ENCODE measurements around the gene STK24.

STK24 gene

DNA sequence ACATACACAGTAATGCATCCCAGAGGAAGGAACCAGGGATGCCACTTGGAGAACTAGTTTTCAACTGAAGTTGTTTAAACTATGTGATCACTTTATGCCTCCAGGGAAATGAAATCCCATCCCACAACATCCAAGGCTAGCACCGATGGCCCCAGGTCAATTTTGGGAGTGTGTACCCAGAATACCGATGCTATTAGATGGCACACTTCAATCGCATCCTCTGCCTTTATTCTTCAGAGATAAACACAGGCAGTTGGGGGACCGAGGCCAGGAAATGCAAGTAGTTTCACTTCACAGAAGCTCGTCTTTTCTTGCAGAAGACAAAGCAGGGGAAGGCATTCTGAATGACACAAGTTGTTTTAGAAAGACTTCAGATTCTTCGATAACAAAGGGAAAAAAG is 13.8 kb downstream of the STK24 start:
- no peak overlapping the region for H3K9ac ChIP-seq (ENCODE audit: low read depth, low read length, poor library complexity, severe bottlenecking)
- H3K4me2 ChIP-seq (ENCODE audit: low read depth, low read length, poor library complexity, severe bottlenecking), result no peak overlapping the region
- no peaks in the 10 kb centered on the region for H3F3A ChIP-seq (ENCODE audit: low read depth)
- TF ChIP-seq EZH2phosphoT487 (IDR thresholded peaks at IDR 0.05; ENCODE audit: borderline replicate concordance), result no peak
- TF ChIP-seq, protein P1, sequence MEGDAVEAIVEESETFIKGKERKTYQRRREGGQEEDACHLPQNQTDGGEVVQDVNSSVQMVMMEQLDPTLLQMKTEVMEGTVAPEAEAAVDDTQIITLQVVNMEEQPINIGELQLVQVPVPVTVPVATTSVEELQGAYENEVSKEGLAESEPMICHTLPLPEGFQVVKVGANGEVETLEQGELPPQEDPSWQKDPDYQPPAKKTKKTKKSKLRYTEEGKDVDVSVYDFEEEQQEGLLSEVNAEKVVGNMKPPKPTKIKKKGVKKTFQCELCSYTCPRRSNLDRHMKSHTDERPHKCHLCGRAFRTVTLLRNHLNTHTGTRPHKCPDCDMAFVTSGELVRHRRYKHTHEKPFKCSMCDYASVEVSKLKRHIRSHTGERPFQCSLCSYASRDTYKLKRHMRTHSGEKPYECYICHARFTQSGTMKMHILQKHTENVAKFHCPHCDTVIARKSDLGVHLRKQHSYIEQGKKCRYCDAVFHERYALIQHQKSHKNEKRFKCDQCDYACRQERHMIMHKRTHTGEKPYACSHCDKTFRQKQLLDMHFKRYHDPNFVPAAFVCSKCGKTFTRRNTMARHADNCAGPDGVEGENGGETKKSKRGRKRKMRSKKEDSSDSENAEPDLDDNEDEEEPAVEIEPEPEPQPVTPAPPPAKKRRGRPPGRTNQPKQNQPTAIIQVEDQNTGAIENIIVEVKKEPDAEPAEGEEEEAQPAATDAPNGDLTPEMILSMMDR (conservative IDR thresholded peaks at IDR 0.05; ENCODE audit: low read length), result no peak
- H3K36me3 ChIP-seq (ENCODE audit: insufficient read depth, low read length), result peaks cover 4% of the 10 kb centered on the region; the same call in 1 of the 2 replicates
- no peak overlapping the region for H2AFZ ChIP-seq (ENCODE audit: low read length)
- peaks cover 18% of the 10 kb centered on the region for H3K4me1 ChIP-seq (ENCODE audit: insufficient read depth, low read length, poor library complexity, severe bottlenecking)
- peaks cover 100% of the 10 kb centered on the region for H3K79me2 ChIP-seq (ENCODE audit: insufficient read depth, low read length)
- H3K4me3 ChIP-seq (ENCODE audit: low read length, poor library complexity, severe bottlenecking), result no peak overlapping the region
- no peaks in the 10 kb centered on the region for H3K27me3 ChIP-seq (ENCODE audit: insufficient read depth, low read length, poor library complexity, severe bottlenecking)
- H3K9me3 ChIP-seq (ENCODE audit: insufficient read depth, low read depth, low read length), result no peaks in the 10 kb centered on the region
- H3K9me2 ChIP-seq (replicated peaks; ENCODE audit: low read depth, low read length), result no peaks in the 10 kb centered on the region
- H4K20me1 ChIP-seq (ENCODE audit: insufficient read depth, low read length, poor library complexity, severe bottlenecking), result peaks cover 73% of the 10 kb centered on the region

- Histone ChIP-seq H3F3A (ENCODE audit: low read depth) (no peaks in the 10 kb centered on the region), H3K9me2 (replicated peaks; ENCODE audit: low read depth, low read length) (no peaks in the 10 kb centered on the region), H3K4me2 (ENCODE audit: low read depth, low read length, poor library complexity, severe bottlenecking) (no peak overlapping the region), H2AFZ (ENCODE audit: low read length) (no peak overlapping the region), H4K20me1 (ENCODE audit: insufficient read depth, low read length, poor library complexity, severe bottlenecking) (peaks cover 63% of the 10 kb centered on the region), H3K36me3 (ENCODE audit: insufficient read depth, low read length) (no peaks in the 10 kb centered on the region), H3K9me3 (ENCODE audit: insufficient read depth, low read depth, low read length) (no peaks in the 10 kb centered on the region), H3K4me3 (ENCODE audit: low read length, poor library complexity, severe bottlenecking) (no peak overlapping the region), H3K27me3 (ENCODE audit: insufficient read depth, low read length, poor library complexity, severe bottlenecking) (no peaks in the 10 kb centered on the region), H3K79me2 (ENCODE audit: insufficient read depth, low read length) (peaks cover 98% of the 10 kb centered on the region), H3K4me1 (ENCODE audit: insufficient read depth, low read length, poor library complexity, severe bottlenecking) (peaks cover 15% of the 10 kb centered on the region), H3K9ac (ENCODE audit: low read depth, low read length, poor library complexity, severe bottlenecking) (no peak overlapping the region)
- TF ChIP-seq EZH2phosphoT487 (IDR thresholded peaks at IDR 0.05; ENCODE audit: borderline replicate concordance), result no peak
- TF ChIP-seq, protein P1 (conservative IDR thresholded peaks at IDR 0.05; ENCODE audit: low read length), result no peak
Measured at GRCh38 chr13:98559169-98559568, 17.7 kb downstream of the STK24 start.

DNA sequence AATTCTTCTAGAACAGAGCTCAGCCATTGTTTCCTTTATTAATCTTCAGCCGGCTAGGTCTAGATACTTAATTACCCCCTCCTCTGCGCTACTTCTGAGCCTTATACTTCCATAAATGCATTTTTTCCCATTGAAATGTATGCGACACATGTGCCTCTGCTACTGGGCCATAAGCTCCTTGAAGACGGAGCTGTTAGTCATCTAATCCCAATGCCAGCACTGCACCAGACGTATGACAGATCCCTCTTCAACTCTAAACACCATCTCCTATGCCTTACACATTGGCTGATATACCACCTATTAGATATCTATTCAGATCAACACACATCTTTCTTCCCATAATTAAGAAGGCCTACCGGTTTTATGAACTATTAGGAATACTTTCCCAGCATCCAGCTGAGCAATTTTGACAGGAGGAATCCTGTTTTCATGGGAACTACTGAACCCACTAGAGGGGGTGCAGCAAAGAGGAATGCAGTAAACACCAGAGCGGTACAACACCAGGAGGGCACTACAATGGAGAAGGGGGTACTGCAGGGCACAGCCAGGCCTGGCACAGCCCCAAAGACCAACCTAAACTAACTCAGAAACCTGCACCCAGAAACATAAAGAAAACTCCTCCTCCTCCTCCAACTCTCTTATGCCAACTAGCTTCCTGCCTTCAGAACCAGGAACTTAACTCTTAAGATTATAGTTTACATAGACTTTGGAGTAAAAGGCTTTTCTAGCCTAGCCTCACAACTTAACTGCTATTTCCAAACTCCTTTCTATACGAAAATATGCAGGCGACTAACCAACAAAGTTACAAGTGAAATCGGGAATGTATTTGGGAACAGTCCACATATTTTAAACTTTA is 18.7 kb downstream of the STK24 start:
- no peak for TF ChIP-seq EZH2phosphoT487 (IDR thresholded peaks at IDR 0.05; ENCODE audit: borderline replicate concordance)
- TF ChIP-seq, protein P1 (conservative IDR thresholded peaks at IDR 0.05; ENCODE audit: low read length), result no peak
- H3K9me2 ChIP-seq (replicated peaks; ENCODE audit: low read depth, low read length), result no peaks in the 10 kb centered on the region
- H4K20me1 ChIP-seq (ENCODE audit: insufficient read depth, low read length, poor library complexity, severe bottlenecking), result peaks cover 65% of the 10 kb centered on the region
- H3K9ac ChIP-seq (ENCODE audit: low read depth, low read length, poor library complexity, severe bottlenecking), result no peak overlapping the region
- H3K4me3 ChIP-seq (ENCODE audit: low read length, poor library complexity, severe bottlenecking), result no peak overlapping the region
- peaks cover 13% of the 10 kb centered on the region for H3K4me1 ChIP-seq (ENCODE audit: insufficient read depth, low read length, poor library complexity, severe bottlenecking)
- peaks cover 98% of the 10 kb centered on the region for H3K79me2 ChIP-seq (ENCODE audit: insufficient read depth, low read length)
- H3K9me3 ChIP-seq (ENCODE audit: insufficient read depth, low read depth, low read length), result no peaks in the 10 kb centered on the region
- H3K4me2 ChIP-seq (ENCODE audit: low read depth, low read length, poor library complexity, severe bottlenecking), result no peak overlapping the region
- no peaks in the 10 kb centered on the region for H3K27me3 ChIP-seq (ENCODE audit: insufficient read depth, low read length, poor library complexity, severe bottlenecking)
- H2AFZ ChIP-seq (ENCODE audit: low read length), result no peak overlapping the region
- no peaks in the 10 kb centered on the region for H3F3A ChIP-seq (ENCODE audit: low read depth)
- H3K36me3 ChIP-seq (ENCODE audit: insufficient read depth, low read length), result no peaks in the 10 kb centered on the region

All from Loucy (cell line).